BLaER1 treated with 17β-estradiol and CSF1 and Interleukin-3, amounts not matched to agents 10 nM and 100 nM (cell line): ENCODE measurements around the gene TBK1.

Experiments
- H3K27ac ChIP-seq, 11 experiments: shearing (Covaris generic); formaldehyde crosslinking; 2 replicates each; pipeline ENCODE4 v1.8.1; 2022
- H3K27me3 ChIP-seq, 11 experiments: shearing (Covaris generic); formaldehyde crosslinking; 2 replicates each; pipeline ENCODE4 v1.8.1; 2022
- H3K36me3 ChIP-seq, 11 experiments: shearing (Covaris generic); formaldehyde crosslinking; 2 replicates each; pipeline ENCODE4 v1.8.1; 2022
- H3K4me1 ChIP-seq, 10 experiments: shearing (Covaris generic); formaldehyde crosslinking; 2 replicates each; pipeline ENCODE4 v1.8.1; 2022
- H3K4me2 ChIP-seq, 11 experiments: shearing (Covaris generic); formaldehyde crosslinking; 2 replicates each; pipeline ENCODE4 v1.8.1; 2022
- H3K4me3 ChIP-seq, 10 experiments: shearing (Covaris generic); formaldehyde crosslinking; 2 replicates each; pipeline ENCODE4 v1.8.1; 2022
- H3K9ac ChIP-seq, 11 experiments: shearing (Covaris generic); formaldehyde crosslinking; 2 replicates each; pipeline ENCODE4 v1.8.1; 2022
- H3K9me3 ChIP-seq, 11 experiments: shearing (Covaris generic); formaldehyde crosslinking; replicated peaks in 1 of 11; 2 replicates each; pipeline ENCODE4 v1.8.1; 2022
- H4K20me1 ChIP-seq, 11 experiments: shearing (Covaris generic); formaldehyde crosslinking; 2 replicates each; pipeline ENCODE4 v1.8.1; 2022
- Cebpa-rat ChIP-seq, 11 experiments: shearing (Covaris generic); IDR thresholded peaks; 2 replicates each; pipeline ENCODE4 v1.8.1; 2022

Gene TBK1

DNA sequence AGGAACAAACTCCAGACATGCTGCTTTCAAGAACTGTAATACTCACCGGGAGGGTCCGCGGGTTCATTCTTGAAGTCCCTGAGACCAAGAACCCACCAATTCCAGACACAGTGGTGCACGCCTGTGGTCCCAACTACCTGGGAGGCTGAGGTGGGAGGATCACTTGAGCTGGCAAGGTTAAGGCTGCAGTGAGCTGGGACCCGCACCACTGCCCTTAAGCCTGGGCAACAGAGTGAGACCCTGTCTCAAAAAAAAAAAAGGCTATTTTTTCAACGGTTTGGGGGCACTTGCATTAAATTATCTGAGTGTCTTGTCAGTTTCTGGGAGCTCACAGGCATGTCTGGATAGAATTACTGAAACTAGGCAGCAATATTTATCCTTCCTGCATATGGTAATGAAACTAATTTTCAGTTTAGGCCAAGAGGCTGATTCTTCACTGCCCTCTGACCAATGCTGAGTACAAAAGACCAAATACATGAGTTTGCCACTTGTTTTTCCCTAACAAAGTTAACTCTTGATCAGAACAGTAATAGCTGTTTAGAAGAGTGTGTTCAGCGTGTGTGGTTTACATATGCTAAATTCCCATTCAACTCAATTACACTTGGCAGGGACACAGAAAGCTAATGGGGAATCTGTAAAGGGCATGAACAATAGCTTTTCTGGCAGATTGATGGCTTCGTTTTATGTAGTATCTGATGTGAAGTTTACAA lies 92.6 kb downstream of the TBK1 start:
- no peaks in the 10 kb centered on the region for H3K36me3 ChIP-seq
- no peak overlapping the region for H3K4me2 ChIP-seq
- H3K9me3 ChIP-seq = peaks cover 0 to 18% (median 10%) of the 10 kb centered on the region in 11 experiments; a peak in 12 of 22 replicates
- H3K9ac ChIP-seq = no peak overlapping the region
- H3K4me1 ChIP-seq = peaks cover 0 to 7% (median 0%) of the 10 kb centered on the region in 10 experiments; a peak in 2 of 20 replicates
- H3K4me3 ChIP-seq = no peak overlapping the region
- H3K27ac ChIP-seq = no peak overlapping the region
- TF ChIP-seq Cebpa-rat (IDR thresholded peaks at IDR 0.05) = no peak
- H4K20me1 ChIP-seq = no peaks in the 10 kb centered on the region
- no peaks in the 10 kb centered on the region for H3K27me3 ChIP-seq

- H3K27me3 ChIP-seq = no peaks in the 10 kb centered on the region
- H3K9me3 ChIP-seq = peaks cover 0 to 18% (median 10%) of the 10 kb centered on the region in 11 experiments; a peak in 12 of 22 replicates
- H3K4me1 ChIP-seq = peaks cover 0 to 7% (median 4%) of the 10 kb centered on the region in 10 experiments; a peak in 8 of 20 replicates
- no peak overlapping the region for H3K27ac ChIP-seq
- H3K9ac ChIP-seq = no peak overlapping the region
- H3K36me3 ChIP-seq = no peaks in the 10 kb centered on the region
- H4K20me1 ChIP-seq = no peaks in the 10 kb centered on the region
- no peak for TF ChIP-seq Cebpa-rat (IDR thresholded peaks at IDR 0.05)
- H3K4me2 ChIP-seq = no peak overlapping the region
- H3K4me3 ChIP-seq = no peak overlapping the region
Measured at GRCh38 chr12:64545081-64545382, 93.1 kb downstream of the TBK1 start.

GRCh38 chr12:64549108-64549507 lies 97.2 kb downstream of the TBK1 start:
- Histone ChIP-seq H3K27ac (no peak overlapping the region), H3K4me1 (peaks cover 0 to 16% (median 6%) of the 10 kb centered on the region in 10 experiments; a peak in 8 of 20 replicates), H3K27me3 (no peaks in the 10 kb centered on the region), H3K4me2 (no peak overlapping the region), H3K9me3 (peaks cover 0 to 4% (median under 1%) of the 10 kb centered on the region in 11 experiments; a peak in 3 of 22 replicates), H3K9ac (no peak overlapping the region), H3K4me3 (no peak overlapping the region), H4K20me1 (no peaks in the 10 kb centered on the region), H3K36me3 (no peaks in the 10 kb centered on the region)
- TF ChIP-seq Cebpa-rat (IDR thresholded peaks at IDR 0.05) = no peak

DNA sequence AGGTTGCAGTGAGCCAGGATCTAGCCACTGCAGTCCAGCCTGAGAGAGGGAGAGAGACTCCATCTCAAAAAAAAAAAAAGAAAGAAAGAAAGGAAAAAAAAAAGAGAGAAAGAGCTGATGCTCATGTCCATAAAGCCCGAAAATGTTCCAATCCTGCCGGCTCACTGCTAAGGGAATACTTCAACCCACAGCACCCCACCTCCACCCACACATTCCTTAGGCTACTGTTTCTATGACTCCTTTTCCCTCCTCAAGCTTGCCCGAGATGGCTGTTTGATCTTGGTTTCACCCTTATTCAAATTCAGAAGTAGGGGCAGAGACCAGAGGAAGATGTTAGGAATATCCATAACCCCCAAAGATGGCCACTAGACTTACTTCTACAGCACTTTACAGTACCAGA lies 98.8 kb downstream of the TBK1 start:
- TF ChIP-seq Cebpa-rat (IDR thresholded peaks at IDR 0.05) = no peak
- no peaks in the 10 kb centered on the region for H4K20me1 ChIP-seq
- H3K4me2 ChIP-seq = no peak overlapping the region

GRCh38 chr12:64551676-64552075 lies 99.8 kb downstream of the TBK1 start:
- Histone ChIP-seq H3K9ac (no peak overlapping the region), H3K4me1 (peaks cover 0 to 16% (median 7%) of the 10 kb centered on the region in 10 experiments; a peak in 10 of 20 replicates), H3K27me3 (no peaks in the 10 kb centered on the region), H3K9me3 (no peaks in the 10 kb centered on the region), H4K20me1 (no peaks in the 10 kb centered on the region), H3K27ac (no peak overlapping the region), H3K36me3 (no peaks in the 10 kb centered on the region), H3K4me3 (no peak overlapping the region), H3K4me2 (no peak overlapping the region)
- TF ChIP-seq Cebpa-rat (IDR thresholded peaks at IDR 0.05) = no peak

More for the DNA sequence above, 98.8 kb downstream of the TBK1 start:
- no peaks in the 10 kb centered on the region for H3K36me3 ChIP-seq
- H3K27ac ChIP-seq = no peak overlapping the region
- peaks cover 0 to 16% (median 7%) of the 10 kb centered on the region in 10 experiments; a peak in 10 of 20 replicates for H3K4me1 ChIP-seq
- no peaks in the 10 kb centered on the region for H3K27me3 ChIP-seq
- no peak overlapping the region for H3K4me3 ChIP-seq
- H3K9me3 ChIP-seq = no peaks in the 10 kb centered on the region
- no peak overlapping the region for H3K9ac ChIP-seq
